Natural killer cell (primary cell): ENCODE data around the gene TMIE. TPM values are rescaled to one million over a fixed set of nuclear protein-coding genes. Genes with fewer than 3 reads are reported as not detected.

Source experiments
- ATAC-seq, 3 donors: fragments of 150-1000 bp in 2 of 3; fragments of 200-7000 bp in 1 of 3; cut with Tn5 transposase; 1 replicate in 1 of 3; 2 replicates in 2 of 3; pipeline ENCODE4 v1.10.0; 2021; ENCODE audit warnings: mild to moderate bottlenecking in 2 of 3, moderate library complexity in 2 of 3
- DNase-seq, 2 donors: peaks; one replicate each; pipeline versions ENCODE4 v3.0.0 to v3.0.0-alpha.2; 2013 to 2021; ENCODE audit warnings: mixed read lengths in 1 of 2
- H3K27ac ChIP-seq: one replicate; pipeline ENCODE4 v1.5.1; 2013; ENCODE audit warnings: mild to moderate bottlenecking, low read length
- H3K27me3 ChIP-seq: one replicate; pipeline ENCODE4 v1.6.1; 2013; ENCODE audit warnings: low read length; ENCODE audit not compliant: control insufficient read depth, insufficient read depth
- H3K36me3 ChIP-seq: one replicate; pipeline ENCODE4 v1.6.1; 2013; ENCODE audit warnings: low read length; ENCODE audit not compliant: control insufficient read depth, insufficient read depth
- H3K4me1 ChIP-seq: one replicate; pipeline ENCODE4 v1.6.1; 2013; ENCODE audit warnings: low read length; ENCODE audit not compliant: control insufficient read depth, insufficient read depth
- H3K4me3 ChIP-seq: one replicate; pipeline ENCODE4 v1.5.1; 2013; ENCODE audit warnings: low read length
- H3K9me3 ChIP-seq: one replicate; pipeline ENCODE4 v1.6.1; 2013; ENCODE audit warnings: low read length; ENCODE audit not compliant: control insufficient read depth, insufficient read depth
- H3K27ac Mint-ChIP-seq, 2 donors: one replicate each; pipeline ENCODE4 v1.8.0; 2022; ENCODE audit warnings: mild to moderate bottlenecking in 2 of 2, mixed read lengths in 2 of 2, moderate library complexity in 1 of 2
- H3K27me3 Mint-ChIP-seq, 2 donors: one replicate each; pipeline ENCODE4 v1.8.0; 2022; ENCODE audit warnings: low read depth in 2 of 2, mixed read lengths in 2 of 2
- H3K36me3 Mint-ChIP-seq: one replicate; pipeline ENCODE4 v1.8.0; 2022; ENCODE audit warnings: mixed read lengths
- H3K4me1 Mint-ChIP-seq, 2 donors: one replicate each; pipeline ENCODE4 v1.8.0; 2022; ENCODE audit warnings: mixed read lengths in 2 of 2
- H3K4me3 Mint-ChIP-seq: one replicate; pipeline ENCODE4 v1.8.0; 2022; ENCODE audit warnings: mild to moderate bottlenecking, moderate library complexity, mixed read lengths
- H3K9me3 Mint-ChIP-seq, 2 donors: one replicate each; pipeline ENCODE4 v1.8.0; 2022; ENCODE audit warnings: mixed read lengths in 2 of 2
- CTCF ChIP-seq: fragments of 200-600 bp; IDR thresholded peaks from one replicate; pipeline ENCODE4 v1.8.0; 2022; ENCODE audit warnings: antibody characterized with exemption
- WGBS: methylation state at CpG from one replicate; pipeline ENCODE4 v1.1.7; 2013; ENCODE audit warnings: missing lambda C conversion rate; ENCODE audit not compliant: insufficient coverage; 5-methylcytosine and 5-hydroxymethylcytosine counted together
- intact Hi-C: fragments of 100-400 bp; cut with micrococcal nuclease; formaldehyde crosslinking; loops from one replicate; pipeline ENCODE4 v1.14.2; 2022
- total RNA-seq, 4 donors: library from RNA; stranded (reverse); fragments of 120-200 nt in 1 of 4; gene quantifications; one replicate each; pipeline versions ENCODE4 v1.2.3 to v1.2.4, GENCODE V29; 2013 to 2022

TMIE gene
- total RNA-seq, 3 donors from 2014 or later (not counting 1 experiment from before 2014, with no cell fraction given): not detected

GRCh38 chr3:46712191-46713049 is 11.2 kb downstream of the TMIE start:
- Histone ChIP-seq H3K9me3 (no peaks in the 10 kb centered on the region), H3K36me3 (no peaks in the 10 kb centered on the region), H3K27me3 (no peaks in the 10 kb centered on the region), H3K4me3 (no peak overlapping the region), H3K4me1 (no peaks in the 10 kb centered on the region), H3K27ac (no peak overlapping the region)
- ATAC-seq (no peak), DNase-seq (no peak)
- no peak for TF ChIP-seq CTCF
- no peak overlapping the region for H3K4me3 Mint-ChIP-seq
- H3K9me3 Mint-ChIP-seq: no peaks in the 10 kb centered on the region
- 83% methylated on average over 11 of the region's 13 CpGs for WGBS
- no peak overlapping the region for H3K27ac Mint-ChIP-seq
- H3K27me3 Mint-ChIP-seq: peaks cover 0 to 6% of the 10 kb centered on the region in 2 donors
- no peaks in the 10 kb centered on the region for H3K36me3 Mint-ChIP-seq
- H3K4me1 Mint-ChIP-seq: no peaks in the 10 kb centered on the region
- intact Hi-C loops: no loop called here

DNA sequence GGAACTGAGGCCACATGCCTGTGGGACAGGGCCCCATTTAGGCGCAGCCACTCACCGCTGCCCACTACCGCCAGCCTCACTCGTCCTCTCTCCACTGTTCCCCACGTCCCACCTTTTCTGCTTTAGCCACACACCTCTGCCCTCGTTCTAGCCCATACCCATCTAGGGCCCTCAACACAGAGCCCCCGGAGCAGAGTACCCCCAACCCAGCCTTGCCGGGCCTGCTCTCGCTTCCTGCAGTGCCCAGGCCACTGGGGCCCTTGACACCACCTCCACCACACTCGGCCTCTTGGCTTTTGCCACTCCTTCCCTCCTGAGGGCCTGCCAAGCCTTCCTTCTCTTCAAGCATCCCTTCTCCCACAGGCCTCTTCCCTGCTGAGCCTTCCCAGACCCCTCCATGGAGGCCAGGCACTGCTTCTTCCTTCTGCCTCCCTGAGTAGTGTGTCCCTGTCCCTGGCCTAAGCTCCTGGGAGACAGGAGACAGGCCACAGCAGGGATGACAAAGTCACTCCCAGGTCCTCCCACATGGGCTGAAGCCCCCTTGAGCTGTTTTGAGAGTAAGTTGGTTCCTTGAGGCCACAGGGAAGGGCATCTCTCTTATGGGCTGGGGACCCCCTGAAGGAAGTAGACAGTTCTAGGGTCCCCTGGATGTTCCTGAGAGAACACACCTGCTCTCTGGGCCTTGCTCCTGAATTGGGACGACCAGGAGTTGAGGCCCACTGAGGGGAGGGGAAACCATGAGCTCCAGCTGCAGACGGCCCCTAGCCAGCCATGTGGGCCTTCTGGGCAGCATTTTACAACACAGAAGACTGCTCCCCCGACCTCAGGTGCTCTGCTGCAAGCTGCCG is 12.1 kb downstream of the TMIE start:
- Mint-ChIP-seq H3K27ac (no peak overlapping the region), H3K4me1 (peaks cover 0 to 4% of the 10 kb centered on the region in 2 donors), H3K36me3 (no peaks in the 10 kb centered on the region), H3K9me3 (no peaks in the 10 kb centered on the region), H3K4me3 (no peak overlapping the region), H3K27me3 (peaks cover 0 to 11% of the 10 kb centered on the region in 2 donors)
- DNase-seq (no peak), ATAC-seq (no peak)
- Histone ChIP-seq H3K27ac (no peak overlapping the region), H3K4me1 (no peaks in the 10 kb centered on the region), H3K27me3 (no peaks in the 10 kb centered on the region), H3K9me3 (no peaks in the 10 kb centered on the region), H3K4me3 (no peak overlapping the region), H3K36me3 (no peaks in the 10 kb centered on the region)
- no peak for TF ChIP-seq CTCF
- intact Hi-C loops: no loop called here
- WGBS: 87% methylated on average over 14 of the region's 14 CpGs

- intact Hi-C loops: no loop called here
- H3K27ac Mint-ChIP-seq: no peak overlapping the region
- no peak for ATAC-seq
- Histone ChIP-seq H3K27me3 (peaks cover 2% of the 10 kb centered on the region), H3K27ac (no peak overlapping the region), H3K4me3 (no peak overlapping the region), H3K9me3 (no peaks in the 10 kb centered on the region), H3K4me1 (no peaks in the 10 kb centered on the region), H3K36me3 (no peaks in the 10 kb centered on the region)
- no peak for TF ChIP-seq CTCF
- H3K4me1 Mint-ChIP-seq: peaks cover 0 to 4% of the 10 kb centered on the region in 2 donors
- no peaks in the 10 kb centered on the region for H3K9me3 Mint-ChIP-seq
- no peaks in the 10 kb centered on the region for H3K36me3 Mint-ChIP-seq
- WGBS: 83% methylated on average over 22 of the region's 22 CpGs
- H3K27me3 Mint-ChIP-seq: peaks cover 0 to 15% of the 10 kb centered on the region in 2 donors
- no peak for DNase-seq
- no peak overlapping the region for H3K4me3 Mint-ChIP-seq
Observed at GRCh38 chr3:46713898-46714552, 12.8 kb downstream of the TMIE start.
